ENCODE data around the gene SSR3.

GRCh38 chr3:156519758-156520162 is 35.2 kb downstream of the SSR3 start:
- TF ChIP-seq CTCF (IDR thresholded peaks at IDR 0.05; ENCODE audit: low read depth, low read length), result no peak
- no peak for TF ChIP-seq POLR2A (IDR thresholded peaks at IDR 0.05; ENCODE audit: extremely low read depth, insufficient read length)
- TF ChIP-seq MAX (IDR thresholded peaks at IDR 0.05; ENCODE audit: low read depth, low read length), result no peak
